Measurements from ENCODE around the gene CYP2D6.
A peak's percentile ranks its signal among the peaks of the same experiment; 100 is the strongest.

Gene CYP2D6

DNA sequence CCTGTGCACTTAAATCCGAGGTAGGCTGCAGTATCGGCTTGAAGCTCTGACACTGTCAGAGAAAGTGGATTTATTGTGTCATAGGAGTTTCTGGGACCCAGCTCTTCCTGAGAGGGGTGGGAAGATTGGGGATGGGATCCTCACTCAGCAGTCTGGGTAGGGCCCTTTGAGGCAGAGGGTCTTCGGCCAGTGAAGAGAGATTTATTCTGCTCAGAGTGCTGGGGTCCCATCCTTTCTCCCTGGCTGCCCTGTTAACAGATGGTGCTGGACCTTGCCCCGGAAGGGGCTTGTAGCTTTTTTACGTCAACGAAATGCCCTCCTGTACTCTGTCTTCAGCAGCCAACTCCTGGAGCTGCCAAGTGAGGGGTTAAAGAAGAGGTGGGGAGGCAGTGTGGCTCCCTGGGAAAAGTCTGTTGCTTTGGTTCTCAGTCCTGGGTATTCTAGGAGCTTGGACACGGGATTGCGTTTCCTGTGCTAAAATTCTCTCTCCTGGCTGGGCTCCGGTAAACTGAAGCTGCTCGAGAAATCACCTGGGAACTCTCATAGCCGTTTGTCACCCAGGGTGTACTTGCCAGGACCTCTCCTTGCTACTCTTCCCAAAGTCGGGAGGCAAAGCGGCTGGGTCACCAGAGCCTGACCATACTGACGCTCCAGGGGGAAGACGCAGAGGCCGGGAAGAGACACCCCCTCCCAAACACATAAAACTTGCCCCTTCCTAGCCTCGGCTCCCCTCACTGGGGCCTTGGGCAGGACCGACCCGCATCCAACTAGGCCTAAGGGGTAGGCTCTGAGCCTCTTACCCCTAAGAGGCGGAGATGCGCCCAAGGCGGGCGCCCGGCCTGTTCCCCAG, 51.9 kb downstream of the CYP2D6 start:
- peaks cover 10% of the 10 kb centered on the region for H3K36me3 ChIP-seq (ENCODE audit: control insufficient read depth, insufficient read depth, low read length)
- H3K27me3 ChIP-seq (ENCODE audit: control insufficient read depth, insufficient read depth, low read length): no peaks in the 10 kb centered on the region; the same call in 1 of the 2 replicates
- peaks cover 21% of the 10 kb centered on the region for H3K4me1 ChIP-seq (ENCODE audit: control insufficient read depth, insufficient read depth, low read length)
- peak overlapping the region; percentile 72 for H3K4me3 ChIP-seq (ENCODE audit: low read depth, low read length)
- H3K9me3 ChIP-seq (ENCODE audit: control insufficient read depth, insufficient read depth, low read depth, low read length): no peaks in the 10 kb centered on the region
- peak overlapping the region; percentile 62; the same call in 1 of the 2 replicates for H3K27ac ChIP-seq (ENCODE audit: low read depth, low read length)
- peak overlapping the region; percentile 90 for H3K9ac ChIP-seq (ENCODE audit: low read length)

GRCh38 chr22:42077486-42078125, 53.0 kb downstream of the CYP2D6 start:
- H3K36me3 ChIP-seq (ENCODE audit: control insufficient read depth, insufficient read depth, low read length): peaks cover 4% of the 10 kb centered on the region; the same call in 1 of the 2 replicates
- H3K9ac ChIP-seq (ENCODE audit: low read length): no peak overlapping the region
- no peaks in the 10 kb centered on the region; the same call in 1 of the 2 replicates for H3K27me3 ChIP-seq (ENCODE audit: control insufficient read depth, insufficient read depth, low read length)
- H3K9me3 ChIP-seq (ENCODE audit: control insufficient read depth, insufficient read depth, low read depth, low read length): no peaks in the 10 kb centered on the region
- H3K4me1 ChIP-seq (ENCODE audit: control insufficient read depth, insufficient read depth, low read length): peaks cover 28% of the 10 kb centered on the region
- H3K4me3 ChIP-seq (ENCODE audit: low read depth, low read length): no peak overlapping the region
- no peak overlapping the region for H3K27ac ChIP-seq (ENCODE audit: low read depth, low read length)

- peaks cover 28% of the 10 kb centered on the region for H3K4me1 ChIP-seq (ENCODE audit: control insufficient read depth, insufficient read depth, low read length)
- H3K27ac ChIP-seq (ENCODE audit: low read depth, low read length): no peak overlapping the region
- no peaks in the 10 kb centered on the region for H3K36me3 ChIP-seq (ENCODE audit: control insufficient read depth, insufficient read depth, low read length)
- no peaks in the 10 kb centered on the region for H3K9me3 ChIP-seq (ENCODE audit: control insufficient read depth, insufficient read depth, low read depth, low read length)
- no peak overlapping the region for H3K9ac ChIP-seq (ENCODE audit: low read length)
- no peak overlapping the region for H3K4me3 ChIP-seq (ENCODE audit: low read depth, low read length)
- no peaks in the 10 kb centered on the region; the same call in 1 of the 2 replicates for H3K27me3 ChIP-seq (ENCODE audit: control insufficient read depth, insufficient read depth, low read length)
These were observed 53.7 kb downstream of the CYP2D6 start for GRCh38 chr22:42076764-42077485.
